ENCODE measurements around the gene ANKRD23. TPM values are rescaled to one million over a fixed set of nuclear protein-coding genes. Genes with fewer than 3 reads are reported as not detected.

ANKRD23 gene
- total and polyA plus RNA-seq, 2 of the 13 experiments (the other 11 are each of a cell fraction or from before 2014, with no cell fraction given) = 1.5 to 1.6 TPM

GRCh38 chr2:96801005-96801785, 42.6 kb downstream of the ANKRD23 start:
- H2AFZ ChIP-seq (ENCODE audit: low read length) = no peak overlapping the region
- peak; percentile 95 for ATAC-seq
- H3K36me3 ChIP-seq (replicated peaks in 1 of 2; ENCODE audit: control insufficient read depth in 1 of 2, insufficient read depth in 2 of 2, low read length in 2 of 2) = peaks cover 5 to 11% of the 10 kb centered on the region in 2 experiments; a peak in 3 of 5 replicates
- H3K27ac ChIP-seq (ENCODE audit: extremely low read length, insufficient read depth, low read length) = no peak overlapping the region
- H3K27me3 ChIP-seq (ENCODE audit: control insufficient read depth in 1 of 2, insufficient read depth in 2 of 2, low read length in 2 of 2) = no peaks in the 10 kb centered on the region
- peaks cover 25% of the 10 kb centered on the region for H3K4me1 ChIP-seq (ENCODE audit: insufficient read depth, low read length)
- no peaks in the 10 kb centered on the region for H3K9me3 ChIP-seq (ENCODE audit: low read length)
- H3K9ac ChIP-seq (ENCODE audit: insufficient read depth, low read depth, low read length) = no peak overlapping the region
- 56% methylated on average over 15 of the region's 15 CpGs for WGBS (ENCODE audit: low lambda C conversion rate)
- H3K4me2 ChIP-seq (ENCODE audit: low read depth, low read length) = peak overlapping the region; percentile 8; the same call in 1 of the 2 replicates
- ChIA-PET POLR2A (interaction anchor here (0.5 to 2.1 kb wide), 4 partner anchors 12 to 18 kb away, joined by 3 to 7 read pairs (median 4); partner anchors contain the start of gene CNNM3), CTCF (ENCODE audit: low intra/inter-chr PET ratio, low total read pairs) (interaction anchor here (0.6 to 1.6 kb wide), 4 partner anchors 38 to 251 kb away, joined by 3 to 8 read pairs (median 3); no protein-coding TSS in a partner anchor)
- intact Hi-C loops (cut with micrococcal nuclease; ENCODE audit: unreplicated experiment) (loop anchor here (2.0 kb wide), 1 partner anchor 250 kb away; no protein-coding TSS in a partner anchor), in situ Hi-C loops (cut with HindIII; ENCODE audit: extremely low pct_ligation_motif_present, low pct_unique_long_range_greater_than_20kb) (no loop called here)
- peak overlapping the region in 1 of 3 experiments; percentile 11; a peak in 1 of 6 replicates for H3K4me3 ChIP-seq (replicated peaks in 1 of 3; ENCODE audit: insufficient read depth in 1 of 3, low read depth in 2 of 3, low read length in 3 of 3)
- H3K79me2 ChIP-seq (ENCODE audit: insufficient read depth, low read length) = no peaks in the 10 kb centered on the region
- no TSS peak for BruUV-seq (replicated peaks)
- peak; percentile 93 for FAIRE-seq
- peak; percentile 71 for DNase-seq (ENCODE audit: low spot score)
- no peaks in the 10 kb centered on the region for H4K20me1 ChIP-seq (ENCODE audit: insufficient read depth, low read length)
- TF ChIP-seq CENPBD1 (CRISPR knock-in tag; IDR thresholded peaks at IDR 0.05; ENCODE audit: borderline replicate concordance, low read depth) (no peak), CCDC6 (CRISPR knock-in tag; IDR thresholded peaks at IDR 0.05) (no peak), ETV6 (CRISPR knock-in tag; conservative IDR thresholded peaks at IDR 0.05) (no peak), TRIM24 (CRISPR knock-in tag; IDR thresholded peaks at IDR 0.05) (no peak), FOSL2 (CRISPR knock-in tag; IDR thresholded peaks at IDR 0.05) (no peak), ARID3A (IDR thresholded peaks at IDR 0.05; ENCODE audit: low read depth, low read length) (no peak), ZNF274 (CRISPR knock-in tag; IDR thresholded peaks at IDR 0.05) (no peak), FOXO1 (CRISPR knock-in tag; IDR thresholded peaks at IDR 0.05) (0 out of 2 replicates have a peak, but pooled peaks have one; percentile 24), THYN1 (CRISPR knock-in tag; IDR thresholded peaks at IDR 0.05; ENCODE audit: borderline replicate concordance, low read depth) (no peak), ZNF549 (CRISPR knock-in tag; IDR thresholded peaks at IDR 0.05) (no peak), ZEB1 (IDR thresholded peaks at IDR 0.05; ENCODE audit: insufficient replicate concordance, low read depth) (no peak), ATRX (CRISPR knock-in tag; IDR thresholded peaks at IDR 0.05; ENCODE audit: borderline replicate concordance) (no peak), ZNF883 (CRISPR knock-in tag; IDR thresholded peaks at IDR 0.05; ENCODE audit: not compliant biosample characterization) (no peak), GRHL1 (CRISPR knock-in tag; conservative IDR thresholded peaks at IDR 0.05) (no peak)
- TF ChIP-seq, protein P1, sequence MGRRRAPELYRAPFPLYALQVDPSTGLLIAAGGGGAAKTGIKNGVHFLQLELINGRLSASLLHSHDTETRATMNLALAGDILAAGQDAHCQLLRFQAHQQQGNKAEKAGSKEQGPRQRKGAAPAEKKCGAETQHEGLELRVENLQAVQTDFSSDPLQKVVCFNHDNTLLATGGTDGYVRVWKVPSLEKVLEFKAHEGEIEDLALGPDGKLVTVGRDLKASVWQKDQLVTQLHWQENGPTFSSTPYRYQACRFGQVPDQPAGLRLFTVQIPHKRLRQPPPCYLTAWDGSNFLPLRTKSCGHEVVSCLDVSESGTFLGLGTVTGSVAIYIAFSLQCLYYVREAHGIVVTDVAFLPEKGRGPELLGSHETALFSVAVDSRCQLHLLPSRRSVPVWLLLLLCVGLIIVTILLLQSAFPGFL (CRISPR knock-in tag; IDR thresholded peaks at IDR 0.05) = no peak
- TF ChIP-seq, protein P2, sequence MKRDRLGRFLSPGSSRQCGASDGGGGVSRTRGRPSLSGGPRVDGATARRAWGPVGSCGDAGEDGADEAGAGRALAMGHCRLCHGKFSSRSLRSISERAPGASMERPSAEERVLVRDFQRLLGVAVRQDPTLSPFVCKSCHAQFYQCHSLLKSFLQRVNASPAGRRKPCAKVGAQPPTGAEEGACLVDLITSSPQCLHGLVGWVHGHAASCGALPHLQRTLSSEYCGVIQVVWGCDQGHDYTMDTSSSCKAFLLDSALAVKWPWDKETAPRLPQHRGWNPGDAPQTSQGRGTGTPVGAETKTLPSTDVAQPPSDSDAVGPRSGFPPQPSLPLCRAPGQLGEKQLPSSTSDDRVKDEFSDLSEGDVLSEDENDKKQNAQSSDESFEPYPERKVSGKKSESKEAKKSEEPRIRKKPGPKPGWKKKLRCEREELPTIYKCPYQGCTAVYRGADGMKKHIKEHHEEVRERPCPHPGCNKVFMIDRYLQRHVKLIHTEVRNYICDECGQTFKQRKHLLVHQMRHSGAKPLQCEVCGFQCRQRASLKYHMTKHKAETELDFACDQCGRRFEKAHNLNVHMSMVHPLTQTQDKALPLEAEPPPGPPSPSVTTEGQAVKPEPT (CRISPR knock-in tag; IDR thresholded peaks at IDR 0.05; ENCODE audit: low read depth) = 0 out of 2 replicates have a peak, but pooled peaks have one; percentile 39

All from HepG2 (cell line).